ENCODE results near the gene MYH15.
A peak's percentile ranks its signal among the peaks of the same experiment; 100 is the strongest.

Gene MYH15

GRCh38 chr3:108415661-108416060, 94.7 kb downstream of the MYH15 start:
- DNase-seq (ENCODE audit: low read depth, low spot score): no peak

GRCh38 chr3:108414007-108414406, 96.4 kb downstream of the MYH15 start:
- DNase-seq (ENCODE audit: low read depth, low spot score): no peak

GRCh38 chr3:108412121-108412750, 98.2 kb downstream of the MYH15 start:
- no peak for DNase-seq (ENCODE audit: low read depth, low spot score)

- DNase-seq (ENCODE audit: low read depth, low spot score): no peak
Observed at GRCh38 chr3:108410531-108410984, 99.8 kb downstream of the MYH15 start.

- no peak for DNase-seq (ENCODE audit: low read depth, low spot score)
Observed at GRCh38 chr3:108409800-108410178, 100.6 kb downstream of the MYH15 start.

GRCh38 chr3:108408883-108409799, 101.3 kb downstream of the MYH15 start:
- no peak for DNase-seq (ENCODE audit: low read depth, low spot score)

- DNase-seq (ENCODE audit: low read depth, low spot score): no peak
Observed at GRCh38 chr3:108407886-108408285, 102.5 kb downstream of the MYH15 start.

GRCh38 chr3:108406661-108407206, 103.7 kb downstream of the MYH15 start:
- peak; percentile 20 for DNase-seq (ENCODE audit: low read depth, low spot score)

GRCh38 chr3:108406063-108406660, 104.2 kb downstream of the MYH15 start:
- DNase-seq (ENCODE audit: low read depth, low spot score): no peak

- no peak for DNase-seq (ENCODE audit: low read depth, low spot score)
Observed at GRCh38 chr3:108404368-108404767, 106.0 kb downstream of the MYH15 start.

GRCh38 chr3:108403686-108404345, 106.6 kb downstream of the MYH15 start:
- no peak for DNase-seq (ENCODE audit: low read depth, low spot score)

- no peak for DNase-seq (ENCODE audit: low read depth, low spot score)
Observed at GRCh38 chr3:108403198-108403597, 107.2 kb downstream of the MYH15 start.

- DNase-seq (ENCODE audit: low read depth, low spot score): no peak
Observed at GRCh38 chr3:108401836-108402235, 108.6 kb downstream of the MYH15 start.

GRCh38 chr3:108398510-108398909, 111.9 kb downstream of the MYH15 start:
- DNase-seq (ENCODE audit: low read depth, low spot score): no peak

GRCh38 chr3:108396336-108396735, 114.1 kb downstream of the MYH15 start:
- no peak for DNase-seq (ENCODE audit: low read depth, low spot score)

GRCh38 chr3:108394563-108394962, 115.8 kb downstream of the MYH15 start:
- no peak for DNase-seq (ENCODE audit: low read depth, low spot score)

GRCh38 chr3:108394016-108394415, 116.4 kb downstream of the MYH15 start:
- no peak for DNase-seq (ENCODE audit: low read depth, low spot score)

- no peak for DNase-seq (ENCODE audit: low read depth, low spot score)
Observed at GRCh38 chr3:108393128-108393900, 117.1 kb downstream of the MYH15 start.

- DNase-seq (ENCODE audit: low read depth, low spot score): no peak
Observed at GRCh38 chr3:108391917-108392593, 118.3 kb downstream of the MYH15 start.

- no peak for DNase-seq (ENCODE audit: low read depth, low spot score)
Observed at GRCh38 chr3:108389372-108389771, 121.0 kb downstream of the MYH15 start.

Data from brain pericyte (primary cell).